ENCODE data around the gene MAP10.

Gene MAP10

DNA sequence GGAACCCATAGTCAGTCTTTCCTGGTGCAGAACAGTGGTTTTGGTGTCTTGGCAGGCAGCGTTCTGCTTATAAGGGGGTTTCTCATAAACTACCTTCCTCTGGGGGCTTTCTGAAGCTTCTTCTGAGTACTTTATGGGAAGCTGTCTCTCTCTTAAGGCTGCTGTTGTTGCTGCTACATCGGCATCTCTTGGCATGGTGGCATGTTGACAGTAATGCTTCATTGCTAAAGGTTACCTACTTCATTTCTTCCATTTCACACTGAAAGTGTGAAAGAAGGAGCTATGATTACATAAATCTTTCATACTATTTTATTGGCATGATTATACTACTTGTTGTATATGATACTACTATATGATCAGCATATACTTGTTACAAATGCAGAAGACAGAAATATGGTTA lies 6.3 kb upstream of the MAP10 start:
- DNase-seq = no peak

DNA sequence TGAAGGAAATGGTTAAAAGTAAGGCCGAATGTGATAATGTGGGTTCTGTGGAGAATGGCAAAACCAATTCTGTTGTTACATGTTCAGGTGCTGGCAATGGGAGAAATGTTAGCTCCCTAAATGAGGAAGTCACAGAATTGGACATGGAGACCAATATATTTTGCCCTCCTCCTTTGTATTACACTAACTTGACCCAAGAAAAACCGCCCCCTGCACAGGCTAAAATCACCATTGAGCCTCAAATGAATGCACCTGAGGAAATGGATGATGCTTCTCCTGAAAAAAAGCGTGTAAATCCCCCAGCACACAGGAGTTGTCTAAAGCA lies 932 bp downstream of the MAP10 start:
- DNase-seq = peak in 1 of 4 experiments; percentile 10

DNA sequence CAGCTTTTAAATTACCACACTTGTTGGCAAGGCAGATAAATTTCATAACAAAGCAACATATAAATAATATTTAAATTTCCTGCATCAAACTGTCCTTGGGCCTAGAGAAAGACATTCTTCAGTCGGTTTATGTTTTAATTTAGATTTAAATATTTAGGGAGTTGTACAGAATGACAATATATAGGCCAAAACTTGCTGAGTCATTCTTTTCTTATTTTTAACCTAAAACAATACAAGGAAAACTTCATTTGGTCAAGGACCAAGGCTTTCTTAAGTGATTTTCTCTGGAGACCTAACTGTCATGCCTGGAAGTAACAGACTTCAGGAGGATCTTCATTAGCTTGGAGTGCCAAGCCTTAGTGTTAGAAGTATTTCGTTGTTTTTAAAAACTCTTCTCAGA lies 5.6 kb downstream of the MAP10 start:
- DNase-seq = no peak

DNA sequence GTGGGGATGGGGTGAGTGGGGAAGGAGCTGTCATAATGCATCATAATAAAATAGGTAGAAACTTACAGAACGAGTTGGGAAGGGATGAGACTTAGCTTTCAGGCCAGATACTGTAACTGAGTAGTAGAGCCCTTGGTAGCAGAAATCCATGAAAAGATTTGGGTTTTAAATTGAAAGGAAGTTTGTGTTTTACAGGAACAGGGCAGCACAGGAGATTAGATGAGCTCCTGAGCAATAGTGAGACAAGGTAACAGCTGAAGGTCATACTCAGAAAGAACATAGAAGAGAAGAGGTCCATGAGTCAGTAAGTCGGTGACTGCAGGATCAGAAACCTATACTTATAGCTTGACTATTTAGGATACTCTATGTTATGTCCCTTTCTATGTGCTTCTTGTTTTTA lies 7.3 kb downstream of the MAP10 start:
- DNase-seq = no peak

DNA sequence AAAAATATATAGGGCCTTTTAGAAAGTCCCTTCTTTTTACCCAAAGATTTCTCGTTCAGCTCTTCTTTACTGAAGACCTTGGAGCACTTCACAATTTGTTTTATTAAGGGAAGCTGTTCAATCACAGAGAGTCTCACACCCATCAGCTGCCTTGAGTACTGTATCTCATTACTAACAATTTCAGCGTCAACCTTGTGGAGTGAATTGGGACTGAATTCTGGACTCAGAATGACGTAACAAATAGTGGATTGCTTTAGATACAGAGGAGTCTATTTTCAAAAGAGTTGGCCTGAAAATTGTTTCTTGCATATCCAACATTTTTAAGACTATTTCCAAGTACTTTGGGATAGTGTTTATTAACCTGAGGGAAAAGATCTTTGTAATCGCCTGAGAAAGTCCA lies 7.9 kb downstream of the MAP10 start:
- DNase-seq = no peak

DNA sequence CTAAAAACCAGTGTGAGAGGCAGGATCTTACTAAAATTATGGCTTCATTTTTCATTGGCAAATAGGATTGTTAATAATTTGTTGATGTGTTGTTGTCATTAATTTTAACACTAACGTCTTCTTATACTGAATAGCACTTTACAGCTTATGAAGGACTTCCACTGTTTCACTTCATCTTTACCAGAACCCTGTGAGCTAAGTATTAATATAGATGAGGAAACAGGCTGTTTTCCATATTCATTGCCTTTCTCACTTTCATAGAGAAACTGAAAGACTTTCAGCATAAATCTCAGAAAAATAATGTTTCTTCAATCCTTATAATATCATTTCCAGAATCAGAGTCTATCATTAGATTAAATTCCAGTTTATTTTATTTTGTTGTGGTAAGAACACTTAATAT lies 8.5 kb downstream of the MAP10 start:
- peak in 2 of 4 experiments; percentile 6 to 35 for DNase-seq

DNA sequence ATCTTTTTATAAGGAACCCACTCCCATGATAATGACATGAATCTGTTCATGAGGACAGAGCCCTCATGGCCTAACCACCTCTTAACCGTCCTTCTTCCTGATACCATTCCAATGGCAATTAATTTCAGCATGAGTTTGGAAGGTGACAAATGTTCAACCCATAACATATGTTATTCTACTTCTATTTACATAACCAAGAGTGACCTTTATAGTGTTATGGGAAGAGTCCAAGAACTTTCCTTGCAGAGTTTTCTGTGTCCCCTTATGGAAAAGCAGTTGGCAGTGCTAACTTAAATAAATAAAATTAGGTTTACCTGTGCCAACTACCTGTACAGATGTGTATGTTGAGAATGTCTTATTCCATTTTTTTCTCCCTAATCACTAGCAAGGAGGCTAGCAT lies 11.1 kb downstream of the MAP10 start:
- no peak for DNase-seq

DNA sequence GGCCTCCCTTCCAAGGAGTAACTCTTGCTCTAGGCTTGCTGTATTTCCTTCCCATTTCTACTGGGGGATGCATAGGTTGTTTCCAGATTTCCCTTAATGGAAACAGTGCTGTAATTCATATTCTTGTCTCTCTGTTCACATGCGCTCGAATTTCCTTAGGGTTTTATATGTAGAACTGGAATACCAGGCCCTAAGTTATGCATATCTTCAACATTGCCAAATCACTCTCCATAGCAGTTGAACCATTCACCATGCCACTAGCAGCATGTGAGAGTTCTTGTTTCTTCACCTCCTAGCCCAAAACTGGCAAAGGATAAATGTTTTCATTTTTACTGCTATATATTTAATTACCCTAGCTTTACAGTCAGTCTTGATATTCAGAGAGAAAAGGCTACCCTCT lies 12.8 kb downstream of the MAP10 start:
- DNase-seq = no peak

DNA sequence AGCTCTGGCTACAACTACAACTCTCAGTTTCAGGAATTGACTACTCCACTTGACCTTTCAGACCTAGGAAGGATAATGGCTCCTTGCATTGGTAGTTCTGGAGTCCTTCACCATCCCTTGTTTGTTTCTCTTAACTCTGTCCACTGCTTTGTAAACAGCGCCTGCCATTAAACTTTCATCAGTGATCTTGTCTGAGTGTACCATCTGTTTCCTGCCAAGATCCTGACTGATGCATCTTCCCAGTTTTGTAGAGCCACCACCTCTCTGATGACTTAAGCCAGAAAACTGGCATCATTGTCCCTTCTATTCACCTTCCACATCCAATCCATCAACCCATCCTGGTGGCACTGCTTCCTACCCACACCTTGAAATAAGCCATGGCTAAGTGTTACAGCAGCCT lies 15.2 kb downstream of the MAP10 start:
- DNase-seq = no peak

DNA sequence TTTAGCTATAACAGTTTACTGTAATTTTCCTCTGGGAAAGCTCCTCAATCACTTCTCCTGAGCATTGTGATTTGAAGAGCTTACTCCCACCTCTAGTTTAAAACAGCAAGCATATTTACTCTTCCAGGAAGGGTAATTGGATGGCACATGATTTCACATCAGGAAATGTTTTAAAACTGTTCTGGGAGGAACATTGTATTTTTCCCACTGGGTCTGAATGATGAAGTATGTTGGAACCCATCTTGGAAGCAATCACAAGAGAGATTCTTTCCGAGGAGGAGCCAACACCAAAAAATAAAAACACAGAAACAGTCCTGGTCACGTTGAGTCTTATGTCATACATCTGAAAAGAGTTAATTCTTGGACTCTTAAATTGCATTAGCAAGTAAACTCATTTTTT lies 17.3 kb downstream of the MAP10 start:
- DNase-seq = no peak

DNA sequence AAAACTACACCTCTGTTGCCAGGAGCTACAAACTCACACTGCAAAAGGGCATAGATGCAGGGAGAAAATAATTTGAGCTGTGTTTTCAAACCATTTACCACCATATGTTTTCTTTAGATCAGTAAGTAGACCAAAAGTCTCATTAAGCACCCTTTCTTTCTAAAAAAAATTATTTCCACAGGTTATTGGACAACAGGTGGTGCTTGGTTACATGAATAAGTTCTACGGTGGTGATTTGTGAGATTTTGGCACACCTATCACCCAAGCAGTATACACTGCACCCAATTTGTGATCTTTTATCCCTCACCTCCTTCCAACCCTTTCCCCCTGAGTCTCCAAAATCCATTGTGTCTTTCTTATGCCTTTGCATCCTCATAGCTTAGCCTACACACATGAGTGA lies 21.1 kb downstream of the MAP10 start:
- DNase-seq = no peak

DNA sequence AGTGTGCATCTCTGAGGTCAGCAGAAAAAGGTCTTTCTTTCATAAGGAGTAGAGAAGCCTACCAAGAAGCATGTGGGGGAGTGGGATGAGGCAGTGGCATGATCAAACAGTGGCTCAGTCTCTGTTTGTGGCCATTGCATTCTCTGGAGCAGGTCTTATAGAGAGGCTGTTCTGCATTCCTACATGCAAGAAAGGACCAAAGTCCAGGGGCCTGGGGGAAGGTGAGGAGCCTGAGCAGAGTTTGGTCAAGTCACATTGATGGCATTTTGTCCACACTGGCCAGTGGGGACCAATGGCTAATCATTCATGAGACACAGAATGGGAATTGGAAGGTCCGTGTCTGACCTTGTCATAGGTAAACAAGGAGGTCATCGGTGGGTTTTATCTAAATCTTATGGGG lies 25.4 kb downstream of the MAP10 start:
- peak in 1 of 4 experiments; percentile 5 for DNase-seq

DNA sequence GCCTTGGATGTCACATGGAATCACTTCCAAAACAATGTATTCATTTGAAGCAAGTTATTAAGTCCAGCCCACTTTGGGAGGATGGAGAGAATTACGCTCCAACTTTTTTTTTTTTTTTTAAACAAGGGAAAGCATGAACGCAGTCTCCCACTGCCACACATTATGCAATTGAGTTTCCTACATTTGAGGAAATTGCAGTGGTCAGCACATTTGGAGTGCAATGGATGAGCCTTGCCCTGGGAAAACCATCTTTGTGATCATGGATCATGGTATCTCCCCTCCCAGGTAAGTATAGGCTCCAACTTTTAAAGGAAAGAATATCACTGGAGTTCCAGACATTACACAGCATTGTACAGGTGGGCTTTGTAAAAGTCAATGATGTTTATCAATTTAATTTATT lies 26.7 kb downstream of the MAP10 start:
- no peak for DNase-seq

DNA sequence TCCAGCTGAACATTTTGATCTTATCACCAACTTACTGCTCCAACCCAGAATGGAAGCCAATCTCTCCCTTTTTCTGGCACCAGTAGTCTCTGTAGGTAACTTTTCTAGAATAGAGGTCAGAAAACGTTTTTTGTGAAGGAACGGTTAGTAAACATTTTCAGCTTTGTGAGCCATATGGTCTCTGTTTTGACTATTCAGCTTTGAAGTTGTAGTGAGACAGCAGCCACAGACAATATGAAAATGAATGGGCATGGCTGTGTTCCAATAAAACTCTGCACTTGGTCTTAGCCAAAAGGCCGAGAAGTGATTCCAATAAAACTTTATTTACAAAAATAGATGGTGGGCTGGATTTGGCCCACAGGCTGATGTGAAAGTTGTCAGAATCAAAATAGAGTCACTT lies 28.9 kb downstream of the MAP10 start:
- no peak for DNase-seq

DNA sequence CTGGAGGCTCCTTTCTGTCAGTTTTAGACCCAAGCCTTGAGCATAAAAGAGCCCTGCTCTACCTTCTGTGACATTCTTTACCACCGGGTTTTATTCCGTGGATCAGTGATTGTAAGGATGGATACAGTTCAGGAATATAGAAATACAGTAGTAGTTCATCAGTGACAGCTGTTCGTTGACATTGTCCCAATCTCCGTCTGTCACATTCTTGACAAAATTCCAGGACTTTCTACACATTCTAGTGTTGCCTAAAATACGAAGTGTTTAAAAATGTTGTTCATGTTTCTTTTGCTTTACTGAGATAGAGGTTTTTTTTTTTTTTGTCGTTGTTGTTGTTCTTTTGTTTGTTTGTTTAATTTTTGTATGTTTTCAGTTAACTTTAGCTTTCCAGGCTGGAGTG lies 29.9 kb downstream of the MAP10 start:
- DNase-seq = no peak

DNA sequence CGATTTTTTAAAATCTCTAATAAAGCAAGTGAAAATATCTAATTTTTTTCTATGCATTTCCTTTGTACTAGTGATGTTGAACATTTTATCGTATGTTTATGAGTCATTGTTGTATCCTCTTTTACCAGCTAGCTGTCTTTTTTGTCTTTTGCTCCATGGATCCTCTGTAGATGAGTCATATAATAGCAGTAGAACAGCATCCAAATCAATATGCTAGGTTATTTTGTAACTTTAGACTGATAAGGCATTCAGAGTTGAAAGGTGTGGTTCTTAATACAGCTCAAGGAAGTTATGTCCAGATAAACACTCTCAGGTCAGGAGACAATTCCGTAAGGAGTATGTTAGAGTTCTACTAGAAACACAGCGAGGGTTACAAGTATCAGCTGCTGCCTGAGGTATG lies 31.9 kb downstream of the MAP10 start:
- no peak for DNase-seq

DNA sequence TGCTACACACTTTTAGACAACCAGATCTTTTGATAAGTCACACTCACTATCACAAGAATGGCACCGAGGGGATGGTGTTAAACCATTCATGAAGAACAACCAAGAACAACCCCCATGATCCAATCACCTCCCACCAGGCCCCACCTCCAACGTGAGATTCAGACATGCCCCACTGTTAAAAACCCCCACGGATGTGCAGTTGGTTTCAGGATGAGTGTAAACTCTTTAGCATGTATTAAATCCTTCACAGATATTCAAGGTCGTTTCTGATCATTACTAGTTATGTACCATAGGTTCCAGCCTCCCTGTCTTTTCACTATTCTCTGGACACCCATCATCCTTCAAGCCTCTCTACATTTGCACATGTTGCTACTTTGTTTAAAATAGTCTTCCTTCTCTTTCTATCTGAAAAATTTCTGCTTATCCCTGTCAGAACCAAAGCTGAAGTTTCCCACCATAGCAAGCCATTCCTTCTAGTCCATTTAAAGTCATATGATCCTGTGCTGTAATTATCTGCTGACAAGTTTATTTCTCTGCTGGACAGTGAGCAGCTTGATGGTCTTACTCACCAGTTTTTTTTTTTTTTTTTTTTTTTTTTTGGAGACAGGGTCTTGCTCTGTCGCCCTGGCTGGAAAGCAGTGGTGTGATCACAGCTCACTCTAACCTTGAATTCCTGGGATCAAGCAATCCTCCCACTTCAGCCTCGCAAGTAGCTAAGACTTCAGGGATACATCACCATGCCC lies 36.8 kb downstream of the MAP10 start:
- DNase-seq = no peak

DNA sequence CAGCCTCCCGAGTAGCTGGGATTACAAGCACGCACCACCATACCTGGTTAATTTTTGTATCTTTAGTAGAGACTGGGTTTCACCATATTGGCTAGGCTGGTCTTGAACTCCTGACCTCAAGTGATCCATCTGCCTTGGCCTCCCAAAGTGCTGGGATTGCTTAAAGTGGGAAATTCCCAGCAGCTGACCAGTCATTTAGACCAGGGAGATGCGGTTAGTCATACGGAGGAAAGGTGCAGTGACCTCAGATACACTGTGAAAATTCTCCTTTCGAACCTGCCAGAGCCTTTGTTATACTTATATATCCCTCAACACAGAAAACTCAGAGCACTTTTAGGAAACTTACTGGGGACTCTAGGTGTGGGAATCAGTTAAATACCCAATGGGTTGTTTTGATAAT lies 39.6 kb downstream of the MAP10 start:
- DNase-seq = no peak

DNA sequence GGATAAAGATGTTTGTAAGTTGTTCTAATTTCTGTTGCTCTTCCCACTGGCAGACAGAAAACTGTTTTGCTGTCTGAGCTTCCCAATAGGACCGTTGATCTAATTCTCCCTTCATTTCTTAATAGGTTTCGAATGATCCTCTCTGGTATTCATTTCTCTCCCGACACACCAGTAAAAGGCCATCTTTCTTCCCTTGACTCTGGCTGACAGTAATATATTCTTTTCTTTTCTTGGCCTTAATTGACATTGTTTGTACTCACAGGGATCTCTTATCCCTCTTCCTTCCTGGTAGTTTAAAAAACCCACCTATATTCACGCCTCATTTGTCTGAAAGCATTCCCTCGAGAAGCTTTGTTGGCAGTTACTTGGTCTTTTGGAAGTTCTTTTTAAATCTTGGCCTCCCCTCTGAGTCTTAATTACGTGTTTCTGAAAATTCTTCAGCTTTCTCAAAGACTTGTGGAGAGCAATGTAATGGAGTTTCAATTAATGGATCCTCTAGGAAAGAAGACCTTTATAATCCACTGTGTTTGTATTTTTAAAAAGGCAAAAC lies 40.3 kb downstream of the MAP10 start:
- DNase-seq = no peak

DNA sequence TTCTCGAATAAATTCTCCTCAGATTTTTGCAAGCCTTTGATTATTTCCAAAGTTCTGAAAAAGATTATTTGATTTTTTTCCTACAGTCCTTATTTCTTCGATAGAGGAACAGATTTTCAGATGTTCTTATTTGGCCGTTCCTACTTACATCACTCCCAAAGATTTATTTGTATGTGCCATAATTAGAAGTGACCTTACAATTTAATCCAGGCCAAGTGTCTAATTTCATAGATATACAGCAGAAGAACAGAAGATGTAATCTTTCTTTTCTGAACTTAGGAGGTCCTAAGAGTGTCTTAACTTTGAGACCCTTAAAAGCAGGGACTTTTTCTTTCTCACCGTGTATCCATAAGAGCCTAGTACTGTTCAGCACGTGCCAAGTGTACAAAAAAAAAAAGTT lies 46.3 kb downstream of the MAP10 start:
- no peak for DNase-seq

DNA sequence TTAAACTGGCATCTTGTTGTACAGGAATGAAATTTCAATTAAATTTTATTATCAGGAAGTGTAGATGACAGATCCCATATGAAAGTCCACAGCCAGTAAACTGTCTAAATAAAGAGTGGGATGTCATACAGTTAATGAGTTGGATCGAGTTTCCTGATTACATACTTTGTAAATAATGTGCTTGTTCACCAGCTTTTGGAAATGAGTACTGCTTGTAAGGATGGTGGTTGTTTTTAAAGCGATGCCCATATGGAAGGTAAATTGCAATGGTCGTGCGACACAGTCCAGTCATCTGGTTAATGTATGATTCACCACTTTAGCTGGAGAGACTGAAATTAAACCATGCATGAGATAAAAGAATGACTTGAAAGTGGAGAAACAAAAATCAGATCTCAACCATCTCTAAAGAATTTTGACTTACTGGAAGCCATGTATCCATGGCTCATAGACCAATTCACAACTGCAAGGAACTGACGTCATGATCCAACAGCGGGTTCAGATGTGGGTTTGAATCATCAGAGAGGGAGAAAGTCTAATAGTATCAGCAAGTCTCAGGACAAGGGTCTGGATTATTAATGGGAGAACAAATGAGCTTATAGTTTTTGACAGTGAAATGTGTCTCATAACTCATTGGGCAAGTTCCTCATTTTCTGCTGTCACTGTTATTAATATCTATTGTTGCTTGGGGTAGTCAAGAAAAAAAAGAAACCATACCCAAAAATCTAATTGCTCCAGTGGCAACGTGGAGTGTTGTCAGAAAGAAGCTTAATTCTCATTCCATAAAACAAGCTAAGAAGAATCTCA lies 49.0 kb downstream of the MAP10 start:
- DNase-seq = peak in 2 of 4 experiments; percentile 24 to 33

DNA sequence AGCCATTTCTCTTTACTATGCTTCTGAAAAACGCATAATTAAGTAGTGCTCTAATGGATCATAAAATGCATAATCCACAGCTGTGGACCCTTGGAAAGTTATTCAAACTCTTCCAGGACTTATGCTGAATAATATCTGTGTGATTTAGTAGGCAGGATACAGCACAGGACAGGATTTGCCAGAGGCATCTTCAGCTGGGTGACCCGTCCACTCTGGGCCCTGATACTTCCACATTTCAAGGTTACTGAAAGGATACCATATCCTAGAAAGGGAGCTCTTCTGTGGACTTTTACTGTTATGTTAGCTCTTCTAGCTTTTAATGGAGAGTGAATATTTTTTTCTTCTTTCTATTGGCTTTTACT lies 49.6 kb downstream of the MAP10 start:
- DNase-seq = peak in 1 of 4 experiments; percentile 4

DNA sequence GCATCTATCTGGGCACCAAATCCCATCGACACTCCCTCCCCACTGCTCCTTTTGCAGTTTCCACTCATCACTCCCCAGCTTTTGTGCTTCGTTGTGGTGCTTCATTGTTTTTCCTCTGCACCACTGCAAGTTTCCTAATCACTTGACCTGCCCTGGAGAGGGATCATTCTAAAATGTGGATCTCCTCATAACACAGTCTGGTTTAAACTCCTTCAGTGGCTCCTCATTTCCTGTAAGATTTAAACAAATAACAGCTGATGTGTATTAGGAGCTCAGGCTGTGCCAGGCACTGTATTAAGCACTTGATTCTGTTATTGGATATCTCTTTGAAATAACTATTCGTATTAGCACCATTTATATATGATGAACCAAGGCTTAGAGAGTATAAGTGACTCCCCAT lies 51.3 kb downstream of the MAP10 start:
- DNase-seq = no peak

Measured in suppressor macrophage (primary cell).